ENCODE measurements around the gene PIRT. TPM values are rescaled to one million over a fixed set of nuclear protein-coding genes. Genes with fewer than 3 reads are reported as not detected.

The PIRT gene
- total RNA-seq, 1 donor from 2014 or later, result not detected

DNA sequence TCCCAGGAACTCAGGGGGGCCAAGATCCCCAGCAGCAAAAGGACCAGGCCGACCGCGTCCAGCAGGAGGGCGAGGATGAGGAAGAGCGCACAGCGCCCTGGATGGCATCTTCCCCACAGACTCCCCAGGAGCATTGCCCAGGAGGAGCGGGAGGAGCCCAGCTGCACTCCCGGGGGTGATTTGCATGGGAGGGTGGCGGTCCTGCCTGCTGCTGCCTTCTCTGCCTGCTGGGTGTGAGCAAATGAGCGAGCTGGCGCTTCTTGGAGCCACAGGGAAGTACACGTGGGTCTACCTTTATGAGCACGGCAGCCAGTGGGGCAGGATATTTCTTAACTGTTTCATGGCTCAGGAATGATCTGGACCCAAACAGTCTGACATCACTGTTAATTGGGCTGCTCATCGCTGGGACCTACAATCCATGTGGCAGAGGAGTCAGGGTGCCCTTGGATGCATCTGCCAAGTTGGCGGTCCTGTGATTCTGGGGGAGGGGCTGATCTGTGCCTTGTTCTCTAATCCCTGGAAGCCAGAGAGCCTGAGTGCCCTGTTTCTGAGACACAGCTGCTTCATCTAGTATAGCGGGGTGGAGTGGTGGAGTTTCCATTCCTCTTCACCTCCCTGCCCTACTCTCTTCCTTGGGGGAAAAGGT is 33.9 kb downstream of the PIRT start, which contains the start of gene TMEM238L:
TMEM238L (minus strand) TSS at position 270 of the 646 bp plus-strand sequence; CDS start at position 134, 136 bp downstream.
- peak within 1 kb of the TSS; percentile 62 for H3K27ac Mint-ChIP-seq
- no peak for TF ChIP-seq CTCF (IDR thresholded peaks at IDR 0.05; ENCODE audit: unreplicated experiment)

DNA sequence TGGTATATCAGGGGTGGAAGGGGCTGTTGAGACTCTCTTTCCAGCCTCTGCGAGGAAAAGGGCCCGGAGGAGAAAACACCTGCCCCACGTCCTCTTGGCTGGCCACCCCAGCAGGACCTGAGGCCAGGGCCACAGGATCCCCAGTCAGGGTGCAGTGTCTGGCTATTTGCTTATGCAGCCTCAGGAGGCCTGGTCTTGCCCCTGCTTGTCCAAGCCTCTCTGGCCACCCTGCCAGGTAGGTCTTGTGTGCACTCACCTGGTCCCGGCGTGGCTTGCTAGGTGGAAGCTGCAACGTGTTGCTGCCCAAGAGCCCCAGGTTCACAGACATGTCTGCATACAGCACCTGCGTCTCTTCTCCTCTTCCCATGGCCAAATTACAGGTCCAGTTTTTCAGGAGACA is 34.5 kb downstream of the PIRT start:
- Mint-ChIP-seq H3K27ac (no peak overlapping the region), H3K36me3 (ENCODE audit: insufficient read depth) (no peaks in the 10 kb centered on the region), H3K9me3 (ENCODE audit: low read depth) (no peaks in the 10 kb centered on the region), H3K4me3 (ENCODE audit: low read depth) (no peak overlapping the region), H3K4me1 (ENCODE audit: low read depth) (peaks cover 3% of the 10 kb centered on the region), H3K27me3 (peaks cover 17% of the 10 kb centered on the region)
- no peak for DNase-seq (ENCODE audit: low spot score, unreplicated experiment)
- TF ChIP-seq CTCF (IDR thresholded peaks at IDR 0.05; ENCODE audit: unreplicated experiment), result no peak

More for the DNA sequence above, 33.9 kb downstream of the PIRT start, which contains the start of gene TMEM238L:
- Mint-ChIP-seq H3K4me1 (ENCODE audit: low read depth) (peaks cover 3% of the 10 kb centered on the region), H3K36me3 (ENCODE audit: insufficient read depth) (no peaks in the 10 kb centered on the region), H3K9me3 (ENCODE audit: low read depth) (no peaks in the 10 kb centered on the region), H3K27me3 (peaks cover 17% of the 10 kb centered on the region), H3K4me3 (ENCODE audit: low read depth) (no peak within 1 kb of the TSS)
- no peak for DNase-seq (ENCODE audit: low spot score, unreplicated experiment)

GRCh38 chr17:10802496-10803284 is 35.2 kb downstream of the PIRT start:
- Mint-ChIP-seq H3K36me3 (ENCODE audit: insufficient read depth) (no peaks in the 10 kb centered on the region), H3K4me3 (ENCODE audit: low read depth) (no peak overlapping the region), H3K4me1 (ENCODE audit: low read depth) (peaks cover 3% of the 10 kb centered on the region), H3K9me3 (ENCODE audit: low read depth) (no peaks in the 10 kb centered on the region), H3K27me3 (peaks cover 17% of the 10 kb centered on the region), H3K27ac (no peak overlapping the region)
- no peak for TF ChIP-seq CTCF (IDR thresholded peaks at IDR 0.05; ENCODE audit: unreplicated experiment)
- no peak for DNase-seq (ENCODE audit: low spot score, unreplicated experiment)

GRCh38 chr17:10799407-10799806 is 38.5 kb downstream of the PIRT start:
- Mint-ChIP-seq H3K27me3 (peaks cover 22% of the 10 kb centered on the region), H3K4me3 (ENCODE audit: low read depth) (no peak overlapping the region), H3K36me3 (ENCODE audit: insufficient read depth) (no peaks in the 10 kb centered on the region), H3K9me3 (ENCODE audit: low read depth) (no peaks in the 10 kb centered on the region), H3K4me1 (ENCODE audit: low read depth) (peaks cover 3% of the 10 kb centered on the region), H3K27ac (no peak overlapping the region)
- DNase-seq (ENCODE audit: low spot score, unreplicated experiment), result no peak
- no peak for TF ChIP-seq CTCF (IDR thresholded peaks at IDR 0.05; ENCODE audit: unreplicated experiment)

GRCh38 chr17:10798910-10799309 is 39.0 kb downstream of the PIRT start:
- no peak overlapping the region for H3K27ac Mint-ChIP-seq
- H3K4me1 Mint-ChIP-seq (ENCODE audit: low read depth), result peaks cover 3% of the 10 kb centered on the region
- H3K4me3 Mint-ChIP-seq (ENCODE audit: low read depth), result no peak overlapping the region
- H3K9me3 Mint-ChIP-seq (ENCODE audit: low read depth), result no peaks in the 10 kb centered on the region
- TF ChIP-seq CTCF (IDR thresholded peaks at IDR 0.05; ENCODE audit: unreplicated experiment), result no peak
- no peaks in the 10 kb centered on the region for H3K36me3 Mint-ChIP-seq (ENCODE audit: insufficient read depth)
- DNase-seq (ENCODE audit: low spot score, unreplicated experiment), result no peak
- H3K27me3 Mint-ChIP-seq, result peaks cover 20% of the 10 kb centered on the region

All from progenitor cell of endocrine pancreas (in vitro differentiated cells).